Retina (tissue), 1 donor: ENCODE data around the gene TMUB2.
A peak's percentile ranks its signal among the peaks of the same experiment; 100 is the strongest.
"Not testable (repeated sequence)": the region's sequence is repeated elsewhere in the genome, so short reads cannot be mapped to it uniquely, and the experiment has no call there.

Experiments
- DNase-seq: peaks from one replicate; pipeline ENCODE4 v3.0.0-alpha.2; 2016

The TMUB2 gene

GRCh38 chr17:44219616-44220212 lies 32.9 kb downstream of the TMUB2 start, which contains the start of gene UBTF:
TSS of gene UBTF (minus strand) at chr17:44219675. CDS start at chr17:44218229, 1,446 bp downstream.
- DNase-seq = peak; percentile 40

- peak; percentile 85 for DNase-seq
Measured at GRCh38 chr17:44220213-44221083, 33.7 kb downstream of the TMUB2 start.

- DNase-seq = peak; percentile 92
Measured at GRCh38 chr17:44221084-44221861, 34.5 kb downstream of the TMUB2 start.

GRCh38 chr17:44221862-44222111 lies 35.0 kb downstream of the TMUB2 start:
- DNase-seq = no peak

GRCh38 chr17:44222112-44222869 lies 35.5 kb downstream of the TMUB2 start:
- peak; percentile 87 for DNase-seq

GRCh38 chr17:44223541-44224071 lies 36.8 kb downstream of the TMUB2 start:
- DNase-seq = no peak

- DNase-seq = no peak
Measured at GRCh38 chr17:44229090-44229489, 42.3 kb downstream of the TMUB2 start.

- no peak for DNase-seq
Measured at GRCh38 chr17:44230140-44230539, 43.4 kb downstream of the TMUB2 start.

GRCh38 chr17:44232061-44232460 lies 45.3 kb downstream of the TMUB2 start:
- DNase-seq = no peak

GRCh38 chr17:44233582-44233981 lies 46.8 kb downstream of the TMUB2 start:
- no peak for DNase-seq

- no peak for DNase-seq
Measured at GRCh38 chr17:44235583-44235936, 48.8 kb downstream of the TMUB2 start.

- DNase-seq = no peak
Measured at GRCh38 chr17:44236444-44236991, 49.7 kb downstream of the TMUB2 start.

GRCh38 chr17:44237886-44238285 lies 51.1 kb downstream of the TMUB2 start:
- not testable (repeated sequence) for DNase-seq

GRCh38 chr17:44241106-44241624 lies 54.4 kb downstream of the TMUB2 start:
- DNase-seq = no peak
